Vagina (tissue), 2 donors: ENCODE data around the gene EDAR.

Experiments used
- CTCF ChIP-seq, 3 experiments: fragments of 450-650 bp in 2 of 3; fragments of 200-600 bp in 1 of 3; sonication (generic) in 1 of 3; IDR thresholded peaks; one replicate each; pipeline ENCODE4 v1.5.1; 2017 to 2019; ENCODE audit warnings: antibody characterized with exemption in 3 of 3, mild to moderate bottlenecking in 2 of 3, moderate library complexity in 2 of 3
- POLR2A ChIP-seq, 2 donors: fragments of 450-650 bp; IDR thresholded peaks; one replicate each; pipeline ENCODE4 v1.6.1; 2017; ENCODE audit warnings: antibody characterized with exemption in 2 of 2, mild to moderate bottlenecking in 2 of 2, moderate library complexity in 2 of 2
- POLR2AphosphoS5 ChIP-seq, 2 donors: sonication (generic); formaldehyde crosslinking; IDR thresholded peaks; one replicate each; pipeline ENCODE4 v1.9.0; 2017; ENCODE audit warnings: antibody characterized with exemption in 2 of 2, mild to moderate bottlenecking in 2 of 2, low read depth in 1 of 2; ENCODE audit not compliant: insufficient read depth in 1 of 2

DNA sequence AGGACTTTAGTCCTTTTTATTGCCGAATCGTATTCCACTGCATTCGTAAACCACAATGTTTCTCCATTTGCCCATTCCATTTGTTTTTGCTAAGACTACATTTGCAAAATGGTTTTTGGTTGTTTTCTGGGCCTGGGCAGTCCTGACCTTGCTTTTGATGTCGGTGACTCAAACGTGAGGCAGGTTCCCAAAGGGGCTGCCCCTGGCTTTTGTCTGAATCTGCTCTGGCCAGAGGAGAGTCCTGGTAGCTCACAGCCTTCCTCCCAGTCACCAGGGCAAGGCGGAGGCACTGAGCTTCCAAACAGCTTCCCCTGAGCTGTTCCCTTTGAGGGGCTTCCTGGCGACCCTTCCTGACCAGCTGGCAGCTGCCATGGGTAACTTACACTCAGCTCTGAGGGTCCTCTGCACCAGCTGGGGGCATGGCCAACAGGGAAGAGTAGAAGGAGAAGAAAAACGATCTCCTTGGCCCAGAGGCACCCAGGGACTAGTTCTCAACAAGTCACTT lies 47.8 kb downstream of the EDAR start:
- TF ChIP-seq CTCF (IDR thresholded peaks at IDR 0.05) (no peak), POLR2AphosphoS5 (IDR thresholded peaks at IDR 0.05; ENCODE audit: insufficient read depth in 1 of 2, low read depth in 1 of 2) (no peak), POLR2A (IDR thresholded peaks at IDR 0.05) (no peak)
